Activated T-helper 1 cell treated with anti-CD3 and anti-CD28 coated beads, Interleukin-12 subunit alpha, Interleukin-12 subunit beta, Interleukin-2, Interleukin-4 antibody, amounts not matched to agents 30 ng/mL and 10 ng/mL and 1 ng/mL, durations not matched to agents 14 hours and 24 hours and 36 hours (primary cell): Measurements from ENCODE around the gene IQSEC2. TPM values are rescaled to one million over a fixed set of nuclear protein-coding genes. Genes with fewer than 3 reads are reported as not detected.

Experiments used
- DNase-seq: peaks from one replicate; pipeline ENCODE4 v3.0.0; 2021; ENCODE audit warnings: low spot score
- H3K27ac Mint-ChIP-seq: one replicate; pipeline ENCODE4 v1.8.0; 2021; ENCODE audit warnings: mild to moderate bottlenecking, mixed read lengths
- H3K27me3 Mint-ChIP-seq: one replicate; pipeline ENCODE4 v1.8.0; 2022; ENCODE audit warnings: mild to moderate bottlenecking, moderate library complexity, mixed read lengths; ENCODE audit not compliant: insufficient read depth
- H3K36me3 Mint-ChIP-seq: one replicate; pipeline ENCODE4 v1.8.0; 2021; ENCODE audit warnings: low read depth, mixed read lengths
- H3K4me1 Mint-ChIP-seq: one replicate; pipeline ENCODE4 v1.8.0; 2021; ENCODE audit warnings: low read depth, mixed read lengths
- H3K4me3 Mint-ChIP-seq: one replicate; pipeline ENCODE4 v1.8.0; 2021; ENCODE audit warnings: mild to moderate bottlenecking, moderate library complexity, mixed read lengths
- H3K9me3 Mint-ChIP-seq: one replicate; pipeline ENCODE4 v1.8.0; 2021; ENCODE audit warnings: mixed read lengths
- intact Hi-C: fragments of 100-400 bp; cut with micrococcal nuclease; formaldehyde crosslinking; loops from one replicate; pipeline ENCODE4 v1.15.1; 2024
- total RNA-seq: library from RNA; stranded (reverse); gene quantifications from 2 replicates; pipeline ENCODE4 v1.2.3, GENCODE V29; 2022

Gene IQSEC2
- total RNA-seq, 1 donor from 2014 or later = 0.26 TPM

DNA sequence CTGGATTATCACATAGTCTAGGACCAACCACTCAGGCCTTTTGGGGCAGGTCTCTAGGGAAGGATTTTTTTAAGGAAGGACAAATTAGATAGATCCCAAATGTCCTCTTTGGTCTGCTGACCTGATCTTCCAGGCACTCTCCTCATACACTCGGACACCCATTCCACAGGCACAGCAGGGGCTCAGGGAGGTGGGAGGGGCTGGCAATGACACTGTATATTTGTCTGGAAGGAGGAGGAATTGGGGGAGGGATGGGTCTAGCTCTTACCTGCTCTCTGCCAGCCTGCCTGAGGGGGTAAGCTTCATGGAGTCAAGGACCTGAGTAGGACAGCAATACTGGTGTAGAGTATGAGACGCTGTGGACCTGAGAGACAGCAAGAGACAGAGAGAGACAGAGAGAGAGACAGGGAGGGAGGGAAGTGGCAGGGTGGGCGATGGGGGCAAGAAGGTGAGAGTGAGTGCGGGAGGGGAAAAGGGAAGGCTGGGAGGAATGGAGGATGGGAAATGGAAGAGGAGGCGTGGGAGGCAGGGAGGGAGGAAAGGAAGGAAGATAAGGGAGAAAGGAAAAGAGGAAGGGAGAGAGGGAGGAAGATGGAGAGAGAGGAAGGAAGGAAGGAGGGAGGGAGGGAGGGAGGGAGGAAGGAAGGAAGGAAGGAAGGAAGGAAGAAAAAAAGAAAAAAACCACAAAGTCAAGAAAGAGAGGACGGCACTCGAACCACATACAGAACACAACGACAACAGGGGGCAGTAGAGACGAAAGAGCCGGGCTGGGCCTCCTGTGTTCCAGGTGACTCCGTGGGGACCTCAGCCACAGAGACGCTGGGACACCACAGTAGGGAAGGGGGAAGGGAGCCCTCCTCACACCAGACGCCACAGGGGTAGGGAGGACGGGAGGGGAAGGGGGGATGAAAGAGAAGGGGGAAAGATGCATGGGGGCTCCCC, 1.8 kb downstream of the IQSEC2 start:
- no peak for DNase-seq
- Mint-ChIP-seq H3K27ac (peak overlapping the region; percentile 55), H3K36me3 (no peaks in the 10 kb centered on the region), H3K9me3 (no peaks in the 10 kb centered on the region), H3K4me1 (peaks cover 5% of the 10 kb centered on the region), H3K4me3 (peak overlapping the region; percentile 7), H3K27me3 (peaks cover 4% of the 10 kb centered on the region)
- intact Hi-C loops = no loop called here

DNA sequence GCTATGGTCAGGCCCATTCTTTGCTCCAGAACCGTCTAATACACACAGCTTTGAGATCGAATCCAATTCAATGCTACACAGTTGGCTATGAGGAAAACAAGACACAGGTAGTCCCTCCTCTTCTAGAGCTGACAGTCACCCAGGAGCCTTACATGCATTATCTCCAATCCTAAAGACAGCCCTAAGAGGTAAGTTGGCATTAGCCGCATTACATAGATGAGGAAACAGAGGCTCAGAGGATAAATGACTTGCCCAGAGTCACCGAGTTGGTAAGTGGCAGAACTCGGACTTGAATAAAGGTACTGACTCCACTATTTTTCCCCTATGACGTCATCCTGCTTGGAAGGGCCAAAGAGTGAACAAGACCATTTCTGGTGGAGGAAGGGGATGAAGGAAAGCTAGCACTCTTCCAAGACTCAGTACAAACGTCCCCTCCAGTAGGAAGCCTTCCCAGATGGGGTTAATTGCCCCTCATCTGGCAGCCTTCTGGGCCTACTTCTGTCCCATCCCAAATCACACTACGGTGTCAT, 8.5 kb downstream of the IQSEC2 start:
- no peaks in the 10 kb centered on the region for H3K4me1 Mint-ChIP-seq
- no peak overlapping the region for H3K4me3 Mint-ChIP-seq
- H3K9me3 Mint-ChIP-seq = no peaks in the 10 kb centered on the region
- DNase-seq = no peak
- intact Hi-C loops = no loop called here
- H3K36me3 Mint-ChIP-seq = no peaks in the 10 kb centered on the region
- H3K27ac Mint-ChIP-seq = no peak overlapping the region
- peaks cover 2% of the 10 kb centered on the region for H3K27me3 Mint-ChIP-seq

DNA sequence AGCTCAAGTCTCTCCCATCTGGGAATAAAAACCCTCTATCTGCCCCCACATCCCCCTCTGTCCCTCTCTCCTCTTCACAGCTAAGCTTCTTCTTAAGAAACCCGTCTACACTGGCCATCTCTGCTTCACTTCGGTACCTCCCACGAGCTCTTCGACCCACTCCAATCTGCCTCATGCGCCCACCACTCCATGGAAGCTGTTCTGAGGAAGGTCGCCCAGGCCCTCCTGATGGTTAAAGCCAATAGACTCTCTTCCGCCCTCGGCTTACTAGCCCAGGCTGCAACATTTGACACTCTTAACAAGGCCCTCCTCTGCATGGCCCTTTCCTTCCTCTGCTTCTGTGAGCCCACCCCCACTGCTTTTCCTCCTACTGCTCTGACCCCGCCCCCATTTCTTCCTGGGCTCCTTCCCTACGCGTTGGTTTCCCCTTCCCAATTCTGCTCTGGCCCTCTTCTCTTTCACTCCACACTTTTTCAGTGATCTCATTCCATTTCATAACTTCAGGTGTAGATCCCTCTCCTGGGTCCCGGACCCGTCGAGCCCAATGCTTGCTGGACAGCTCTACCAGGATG, 11.8 kb downstream of the IQSEC2 start:
- H3K27me3 Mint-ChIP-seq = no peaks in the 10 kb centered on the region
- no peaks in the 10 kb centered on the region for H3K36me3 Mint-ChIP-seq
- no peaks in the 10 kb centered on the region for H3K4me1 Mint-ChIP-seq
- DNase-seq = no peak
- H3K9me3 Mint-ChIP-seq = no peaks in the 10 kb centered on the region
- intact Hi-C loops = no loop called here
- no peak overlapping the region for H3K4me3 Mint-ChIP-seq
- H3K27ac Mint-ChIP-seq = no peak overlapping the region

DNA sequence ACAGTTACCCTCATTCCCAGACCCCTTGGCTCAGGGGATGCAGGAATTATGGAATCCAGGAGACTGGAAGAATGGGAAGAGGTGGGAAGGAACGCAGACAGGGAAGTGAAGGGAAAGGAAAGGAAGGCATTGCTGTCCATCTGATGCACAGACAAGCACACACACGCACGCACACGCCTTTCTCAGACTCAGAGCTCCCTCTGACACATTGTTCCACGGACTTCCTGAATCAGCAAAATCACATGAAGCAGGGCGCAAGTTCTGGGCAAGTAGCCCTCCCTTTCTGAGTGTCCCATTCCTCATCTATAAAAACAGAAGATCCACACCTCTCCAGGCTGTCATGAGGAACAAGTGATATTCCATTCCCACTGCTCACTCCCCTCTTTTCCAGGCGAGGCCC, 13.2 kb downstream of the IQSEC2 start:
- peaks cover 2% of the 10 kb centered on the region for H3K27me3 Mint-ChIP-seq
- no peaks in the 10 kb centered on the region for H3K36me3 Mint-ChIP-seq
- H3K27ac Mint-ChIP-seq = no peak overlapping the region
- H3K4me3 Mint-ChIP-seq = no peak overlapping the region
- H3K9me3 Mint-ChIP-seq = no peaks in the 10 kb centered on the region
- no peak for DNase-seq
- peaks cover 10% of the 10 kb centered on the region for H3K4me1 Mint-ChIP-seq
- intact Hi-C loops = no loop called here

DNA sequence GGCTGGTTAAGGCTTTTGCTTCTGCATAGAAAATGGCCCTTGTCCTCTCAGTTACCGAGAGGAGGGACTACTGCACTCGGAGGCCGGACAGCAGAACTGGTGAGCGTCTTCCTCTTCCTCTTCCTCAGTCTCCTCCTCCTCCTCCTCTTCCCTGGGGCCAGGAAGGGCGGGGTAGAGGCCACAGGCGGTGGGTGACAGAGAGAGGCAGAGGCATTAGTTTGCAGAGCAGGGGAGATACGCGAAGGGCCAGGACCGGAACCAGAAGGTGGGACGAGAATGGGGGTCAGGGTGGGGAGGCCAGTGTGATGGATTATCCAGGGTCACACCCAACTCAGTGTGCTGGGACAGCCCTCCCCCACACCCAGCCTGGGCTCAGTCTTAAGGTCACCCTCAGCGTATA, 14.5 kb downstream of the IQSEC2 start:
- H3K27ac Mint-ChIP-seq = no peak overlapping the region
- H3K36me3 Mint-ChIP-seq = no peaks in the 10 kb centered on the region
- no peaks in the 10 kb centered on the region for H3K9me3 Mint-ChIP-seq
- no peak overlapping the region for H3K4me3 Mint-ChIP-seq
- intact Hi-C loops = no loop called here
- peaks cover 2% of the 10 kb centered on the region for H3K27me3 Mint-ChIP-seq
- no peak for DNase-seq
- peaks cover 21% of the 10 kb centered on the region for H3K4me1 Mint-ChIP-seq

DNA sequence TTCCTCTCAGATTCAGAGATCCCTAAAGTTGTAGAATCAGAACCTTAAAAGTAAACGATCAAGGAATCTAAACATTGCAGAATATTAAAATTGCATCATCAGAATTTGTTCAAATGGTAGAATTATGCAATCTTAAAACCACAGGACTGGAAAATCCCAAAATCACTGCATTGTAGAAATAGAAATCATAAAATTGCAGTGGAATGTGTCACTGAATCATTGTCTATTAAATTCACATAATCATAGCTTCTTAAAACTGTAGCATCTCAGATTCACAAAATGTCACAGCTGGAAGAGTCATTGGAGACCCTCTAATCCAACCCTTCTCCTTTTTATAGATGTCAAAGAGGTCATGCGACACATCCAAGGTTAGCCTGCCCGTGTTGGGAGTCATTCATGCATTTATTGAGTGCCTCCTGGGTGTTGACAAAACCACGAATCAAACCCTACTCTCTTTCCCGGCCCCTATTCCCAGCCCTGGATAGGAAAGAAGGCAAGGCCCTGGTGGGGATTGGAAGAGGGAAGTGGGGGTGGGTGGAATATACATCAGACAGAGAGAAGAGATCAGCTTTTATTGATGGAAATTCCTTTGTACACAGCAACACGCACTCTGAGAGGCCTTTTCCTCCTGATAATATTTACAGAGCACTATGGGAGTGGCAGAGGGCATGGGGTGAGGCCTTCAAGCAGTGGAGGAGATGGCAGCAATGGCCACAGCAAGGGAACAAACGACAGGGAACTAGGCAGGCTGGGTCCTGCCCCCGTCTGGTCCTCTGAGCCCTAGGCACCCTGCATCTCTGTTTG, 15.4 kb downstream of the IQSEC2 start:
- no peak overlapping the region for H3K27ac Mint-ChIP-seq
- intact Hi-C loops = no loop called here
- H3K4me3 Mint-ChIP-seq = no peak overlapping the region
- H3K4me1 Mint-ChIP-seq = peaks cover 28% of the 10 kb centered on the region
- no peaks in the 10 kb centered on the region for H3K9me3 Mint-ChIP-seq
- H3K27me3 Mint-ChIP-seq = peaks cover 2% of the 10 kb centered on the region
- no peak for DNase-seq
- H3K36me3 Mint-ChIP-seq = no peaks in the 10 kb centered on the region

DNA sequence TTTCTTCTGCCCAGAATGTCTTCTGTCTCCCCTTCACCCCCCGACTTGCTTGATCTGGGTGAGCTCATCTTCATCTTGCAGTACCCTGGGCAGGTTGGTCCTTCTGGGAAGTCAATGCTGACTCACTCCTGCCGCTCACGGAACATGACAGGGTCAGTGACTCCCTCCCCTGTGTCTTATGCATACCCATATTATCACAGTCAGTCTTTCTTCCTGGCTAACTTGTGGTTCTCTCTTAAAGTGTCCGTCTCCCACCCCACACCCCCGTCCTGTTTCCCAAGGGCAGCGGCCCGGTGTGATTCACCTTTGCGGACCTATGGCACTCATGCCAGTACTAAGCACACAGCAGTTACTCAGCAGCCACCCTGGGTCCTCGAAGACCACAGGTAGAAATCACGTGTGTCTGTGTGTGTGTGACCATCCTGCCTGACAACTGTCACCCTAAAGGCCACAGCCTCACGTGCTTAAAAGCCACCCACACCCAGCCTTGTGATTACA, 17.7 kb downstream of the IQSEC2 start:
- Mint-ChIP-seq H3K36me3 (no peaks in the 10 kb centered on the region), H3K27me3 (peaks cover 2% of the 10 kb centered on the region), H3K4me3 (peak overlapping the region; percentile 21), H3K9me3 (no peaks in the 10 kb centered on the region), H3K27ac (peak overlapping the region; percentile 82), H3K4me1 (peaks cover 28% of the 10 kb centered on the region)
- DNase-seq = no peak
- intact Hi-C loops = loop anchor here (2.0 kb wide), 1 partner anchor 39 kb away; the partner anchor contains the start of gene KDM5C

DNA sequence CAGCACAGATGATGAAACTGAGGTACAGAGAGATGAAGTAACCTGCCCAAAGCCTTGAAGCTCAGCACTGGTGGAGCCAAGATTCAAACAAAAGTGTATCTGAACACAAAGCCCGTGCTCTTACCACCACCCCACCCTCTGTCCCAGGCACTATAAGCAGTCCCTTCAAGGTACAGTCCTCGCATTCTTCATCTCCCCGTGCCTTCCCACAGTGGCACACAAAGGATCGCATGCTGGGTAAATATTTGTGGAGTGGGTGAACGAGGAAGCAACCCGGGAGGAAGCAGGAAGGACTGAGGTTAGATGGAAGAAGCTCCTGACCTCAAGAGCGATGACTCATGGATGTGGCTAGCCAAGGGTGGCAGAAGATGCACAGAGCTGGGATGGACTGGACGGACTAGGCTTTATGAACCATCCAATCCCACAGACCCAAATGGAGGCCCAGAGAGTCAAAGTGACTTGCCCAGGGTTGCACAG, 18.4 kb downstream of the IQSEC2 start:
- Mint-ChIP-seq H3K27ac (peak overlapping the region; percentile 23), H3K36me3 (no peaks in the 10 kb centered on the region), H3K27me3 (peaks cover 2% of the 10 kb centered on the region), H3K9me3 (no peaks in the 10 kb centered on the region), H3K4me1 (peaks cover 28% of the 10 kb centered on the region), H3K4me3 (no peak overlapping the region)
- intact Hi-C loops = loop anchor here (2.0 kb wide), 1 partner anchor 38 kb away; the partner anchor contains the start of gene KDM5C
- no peak for DNase-seq

DNA sequence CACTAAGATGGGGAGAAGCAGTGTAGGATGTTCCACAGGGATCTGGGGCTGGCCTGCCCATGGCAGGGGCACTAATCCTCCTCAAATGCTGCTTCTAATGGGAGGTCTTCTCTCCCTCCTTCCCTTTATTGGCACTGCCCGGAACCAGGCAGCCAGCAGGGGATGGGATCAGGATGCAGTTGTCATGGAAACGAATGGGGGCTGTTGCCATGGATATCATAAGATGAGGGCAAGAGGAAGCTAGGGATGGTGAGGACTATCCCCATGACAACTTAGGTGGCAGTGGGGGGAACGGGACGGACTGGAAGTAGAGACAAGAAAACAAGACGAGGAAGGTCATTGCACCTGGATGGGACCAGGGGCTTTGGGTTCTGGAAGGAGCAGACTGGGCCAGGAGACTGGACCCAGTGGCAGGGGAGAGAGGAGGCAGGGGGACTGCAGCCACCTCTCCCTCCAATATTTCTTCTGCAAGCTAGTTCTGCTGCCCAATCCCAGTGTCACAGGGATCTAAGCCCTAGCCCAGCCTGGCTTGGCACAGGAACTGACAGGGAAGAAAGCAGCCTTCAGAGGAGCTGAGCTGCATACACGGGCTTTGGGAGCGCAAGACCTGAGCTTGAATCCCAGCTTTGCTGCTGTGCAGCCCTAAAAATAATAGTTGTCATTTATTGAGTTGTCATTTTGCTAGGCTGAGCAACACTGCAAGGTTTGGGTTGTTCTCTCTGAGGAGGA, 19.0 kb downstream of the IQSEC2 start:
- H3K9me3 Mint-ChIP-seq = no peaks in the 10 kb centered on the region
- no peak overlapping the region for H3K4me3 Mint-ChIP-seq
- H3K4me1 Mint-ChIP-seq = peaks cover 28% of the 10 kb centered on the region
- H3K36me3 Mint-ChIP-seq = no peaks in the 10 kb centered on the region
- peak overlapping the region; percentile 23 for H3K27ac Mint-ChIP-seq
- DNase-seq = no peak
- intact Hi-C loops = loop anchor here (2.0 kb wide), 1 partner anchor 38 kb away; the partner anchor contains the start of gene KDM5C
- peaks cover 2% of the 10 kb centered on the region for H3K27me3 Mint-ChIP-seq

DNA sequence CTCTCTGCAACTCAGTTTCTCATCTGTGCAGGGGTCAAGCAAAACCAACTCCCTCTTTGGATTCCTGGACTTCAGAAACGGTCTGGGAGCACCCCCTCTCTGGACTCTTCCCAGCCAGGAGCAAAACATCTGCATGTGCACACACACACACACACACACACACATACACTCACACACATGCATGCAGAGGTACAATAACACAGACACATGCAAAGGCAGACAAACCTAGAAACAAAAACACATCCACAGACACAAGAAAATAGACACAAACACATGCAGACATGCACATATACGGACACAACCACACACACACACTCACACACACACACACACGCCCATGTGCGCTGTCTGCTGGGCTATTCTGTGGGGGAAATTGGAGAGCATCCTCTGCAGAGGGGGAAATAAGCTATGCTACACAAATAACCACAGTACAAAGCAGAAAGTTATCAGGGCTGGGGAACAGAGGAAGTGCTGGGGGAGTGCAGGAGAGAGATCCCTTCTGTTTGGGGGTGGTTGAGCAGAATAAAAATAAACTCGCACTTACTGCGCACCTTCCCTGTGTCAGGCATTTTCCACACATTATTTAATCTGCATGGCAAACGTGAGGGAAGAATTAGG, 19.9 kb downstream of the IQSEC2 start:
- H3K9me3 Mint-ChIP-seq = no peaks in the 10 kb centered on the region
- H3K27ac Mint-ChIP-seq = no peak overlapping the region
- intact Hi-C loops = no loop called here
- no peaks in the 10 kb centered on the region for H3K36me3 Mint-ChIP-seq
- DNase-seq = no peak
- no peak overlapping the region for H3K4me3 Mint-ChIP-seq
- H3K4me1 Mint-ChIP-seq = peaks cover 28% of the 10 kb centered on the region
- H3K27me3 Mint-ChIP-seq = peaks cover 2% of the 10 kb centered on the region

DNA sequence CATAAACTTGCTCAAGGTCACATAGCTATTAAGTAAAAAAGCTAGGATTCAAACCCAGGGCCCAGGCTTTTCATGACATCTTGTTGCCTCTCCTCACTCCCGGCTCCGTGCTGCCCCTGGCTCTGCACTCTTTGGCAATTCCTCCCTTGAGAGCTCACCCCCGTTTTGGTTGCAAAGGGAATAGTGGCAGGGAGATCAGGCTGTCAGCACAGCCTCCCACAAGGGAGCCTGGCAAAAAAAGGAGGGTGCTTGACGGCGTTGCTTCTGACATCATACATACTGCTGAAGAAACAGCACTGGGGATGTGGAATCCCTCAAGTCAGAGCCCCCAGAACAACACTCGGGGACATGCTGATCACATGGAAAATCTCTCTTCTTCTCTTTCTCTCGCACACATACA, 20.5 kb downstream of the IQSEC2 start:
- Mint-ChIP-seq H3K4me1 (peaks cover 28% of the 10 kb centered on the region), H3K36me3 (no peaks in the 10 kb centered on the region), H3K27me3 (peaks cover 2% of the 10 kb centered on the region), H3K9me3 (no peaks in the 10 kb centered on the region), H3K27ac (no peak overlapping the region), H3K4me3 (no peak overlapping the region)
- no peak for DNase-seq
- intact Hi-C loops = no loop called here
